SK-N-SH (cell line): ENCODE measurements around the gene PDE4D. TPM values are rescaled to one million over a fixed set of nuclear protein-coding genes. Genes with fewer than 3 reads are reported as not detected.

ENCODE experiments used
- CTCF ChIA-PET: fragments of 300-600, 350-600 bp; formaldehyde crosslinking; extraction: SDS; loops from one replicate; lab custom pipeline; 2021; lab: Yijun Ruan, JAX
- POLR2A ChIA-PET: fragments of 350-600 bp; sonication (Branson Sonifier 250); formaldehyde crosslinking; extraction: SDS; loops from one replicate; lab custom pipeline; 2020; ENCODE audit warnings: antibody characterized with exemption, inconsistent platforms; lab: Yijun Ruan, JAX
- DNase-seq: peaks from one replicate; pipeline ENCODE4 v3.0.0; 2012
- H2AFZ ChIP-seq: fragments of 200-600 bp; sonication (generic); 2 replicates; pipeline ENCODE4 v1.8.1; 2016; ENCODE audit warnings: antibody characterized with exemption, mild to moderate bottlenecking, low read depth
- H3F3A ChIP-seq: fragments of 200-600 bp; sonication (generic); replicated peaks from 2 replicates; pipeline ENCODE3; 2016; ENCODE audit warnings: antibody characterized with exemption, mild to moderate bottlenecking; ENCODE audit not compliant: insufficient read depth
- H3K27ac ChIP-seq, 2 experiments: fragments of 200-500 bp in 1 of 2; fragments of 200-600 bp in 1 of 2; sonication (Bioruptor generic) in 1 of 2; sonication (generic), shearing (Covaris generic) in 1 of 2; 2 replicates each; pipeline versions ENCODE4 v1.5.1 to v1.6.1; 2014 to 2016; ENCODE audit warnings: low read depth in 2 of 2, inconsistent platforms in 1 of 2, low read length in 1 of 2, mild to moderate bottlenecking in 1 of 2, mixed read lengths in 1 of 2
- H3K27me3 ChIP-seq: fragments of 200-600 bp; sonication (generic), shearing (Covaris generic); 2 replicates; pipeline ENCODE4 v1.6.1; 2016; ENCODE audit warnings: mixed run types; ENCODE audit not compliant: insufficient read depth
- H3K36me3 ChIP-seq, 2 experiments: fragments of 200-500 bp in 1 of 2; fragments of 200-600 bp in 1 of 2; sonication (Bioruptor generic) in 1 of 2; sonication (generic) in 1 of 2; replicated peaks in 1 of 2; 2 replicates each; pipeline versions ENCODE3 to v1.5.1; 2014 to 2016; ENCODE audit warnings: low read length in 1 of 2, mild to moderate bottlenecking in 1 of 2; ENCODE audit not compliant: insufficient read depth in 2 of 2, control insufficient read depth in 1 of 2
- H3K4me1 ChIP-seq, 2 experiments: fragments of 200-500 bp in 1 of 2; fragments of 200-600 bp in 1 of 2; sonication (Bioruptor generic) in 1 of 2; sonication (generic), shearing (Covaris generic) in 1 of 2; 2 replicates each; pipeline versions ENCODE4 v1.5.1 to v1.6.1; 2014 to 2016; ENCODE audit warnings: low read depth in 1 of 2, low read length in 1 of 2, mixed run types in 1 of 2; ENCODE audit not compliant: insufficient read depth in 2 of 2, control insufficient read depth in 1 of 2
- H3K4me2 ChIP-seq: fragments of 200-600 bp; sonication (generic), shearing (Covaris generic); 2 replicates; pipeline ENCODE4 v1.6.1; 2017; ENCODE audit warnings: mixed run types
- H3K4me3 ChIP-seq, 2 experiments: fragments of 200-500 bp in 1 of 2; fragments of 200-600 bp in 1 of 2; sonication (Bioruptor generic) in 1 of 2; sonication (generic), shearing (Covaris generic) in 1 of 2; 2 replicates each; pipeline versions ENCODE4 v1.5.1 to v1.8.1; 2014 to 2016; ENCODE audit warnings: low read depth in 2 of 2, inconsistent platforms in 1 of 2, low read length in 1 of 2, mild to moderate bottlenecking in 1 of 2, mixed read lengths in 1 of 2, moderate library complexity in 1 of 2
- H3K79me2 ChIP-seq: fragments of 200-600 bp; sonication (generic); 2 replicates; pipeline ENCODE4 v1.8.1; 2017; ENCODE audit warnings: mild to moderate bottlenecking; ENCODE audit not compliant: insufficient read depth
- H3K9ac ChIP-seq: fragments of 200-600 bp; sonication (generic); 2 replicates; pipeline ENCODE4 v1.6.1; 2017; ENCODE audit warnings: mixed run types
- H3K9me2 ChIP-seq: fragments of 200-600 bp; sonication (generic); 2 replicates; pipeline ENCODE4 v1.6.1; 2017; ENCODE audit warnings: mixed run types
- H3K9me3 ChIP-seq: fragments of 200-600 bp; sonication (generic); 2 replicates; pipeline ENCODE4 v1.6.1; 2017; ENCODE audit warnings: mixed run types, mild to moderate bottlenecking, moderate library complexity
- H4K20me1 ChIP-seq: fragments of 200-600 bp; sonication (generic); 2 replicates; pipeline ENCODE4 v1.6.1; 2017; ENCODE audit warnings: mild to moderate bottlenecking, mixed run types; ENCODE audit not compliant: insufficient read depth
- CHD2 ChIP-seq: fragments of 150-350 bp; IDR thresholded peaks from 2 replicates; pipeline ENCODE4 v1.6.1; 2018; ENCODE audit warnings: low read length; ENCODE audit not compliant: partially characterized antibody
- CTCF ChIP-seq: fragments of 200-600 bp; sonication (generic); IDR thresholded peaks from 2 replicates; pipeline ENCODE4 v1.6.1; 2017; ENCODE audit warnings: antibody characterized with exemption, mild to moderate bottlenecking, moderate library complexity
- IRF3 ChIP-seq: fragments of 150-350 bp; IDR thresholded peaks from 2 replicates; pipeline ENCODE4 v1.6.1; 2016; ENCODE audit warnings: mild to moderate bottlenecking, low read depth, low read length
- MAX ChIP-seq: IDR thresholded peaks from 2 replicates; pipeline ENCODE4 v1.4.0; 2012; ENCODE audit warnings: low read depth
- MXI1 ChIP-seq: IDR thresholded peaks from 2 replicates; pipeline ENCODE4 v1.6.1; 2012; ENCODE audit warnings: mild to moderate bottlenecking, low read depth, low read length, improper control_type of control experiment
- RAD21 ChIP-seq: IDR thresholded peaks from 2 replicates; pipeline ENCODE4 v1.6.1; 2012; ENCODE audit warnings: mild to moderate bottlenecking, low read length
- REST ChIP-seq: IDR thresholded peaks from 2 replicates; pipeline ENCODE4 v1.6.1; 2012; ENCODE audit warnings: mild to moderate bottlenecking, low read depth, low read length, moderate library complexity
- TAF1 ChIP-seq: IDR thresholded peaks from 2 replicates; pipeline ENCODE4 v1.6.1; 2012; ENCODE audit warnings: low read depth, mild to moderate bottlenecking, low read length, moderate library complexity, borderline replicate concordance
- TEAD4 ChIP-seq: IDR thresholded peaks from 2 replicates; pipeline ENCODE4 v1.4.0; 2012; ENCODE audit warnings: mild to moderate bottlenecking, borderline replicate concordance; ENCODE audit not compliant: insufficient read depth
- USF2 ChIP-seq: fragments of 150-350 bp; IDR thresholded peaks from 2 replicates; pipeline ENCODE4 v1.6.1; 2017; ENCODE audit warnings: antibody characterized with exemption, low read length, low read depth, borderline replicate concordance
- YY1 ChIP-seq: IDR thresholded peaks from 2 replicates; pipeline ENCODE4 v1.4.0; 2012; ENCODE audit warnings: low read depth, mild to moderate bottlenecking
- ZBTB33 ChIP-seq: IDR thresholded peaks from 2 replicates; pipeline ENCODE4 v1.4.0; 2012; ENCODE audit warnings: low read depth, borderline replicate concordance
- WGBS: methylation state at CpG from one replicate; pipeline ENCODE4 v1.1.6; 2017; ENCODE audit warnings: low lambda C conversion rate; 5-methylcytosine and 5-hydroxymethylcytosine counted together
- polyA plus RNA-seq, 3 experiments: library from polyadenylated mRNA; depleted of rRNA; stranded (reverse); fragments of >200 nt; gene quantifications; 2 replicates each; pipeline ENCODE4 v1.2.3, GENCODE V29; 2012

PDE4D gene
- polyA plus RNA-seq, 1 of the 3 experiments (the other 2 are of a cell fraction): 2.4 TPM

- TF ChIP-seq USF2: no peak
Measured at GRCh38 chr5:59188419-59189225, 704.9 kb downstream of the PDE4D start (continued).

- no peaks in the 10 kb centered on the region for H3F3A ChIP-seq
- H3K27me3 ChIP-seq: no peaks in the 10 kb centered on the region
- CTCF ChIA-PET: interaction anchor here (0.7 to 10.0 kb wide), 63 partner anchors 9 to 1348 kb away, joined by 3 to 137 read pairs (median 5); no protein-coding TSS in a partner anchor
- H3K27ac ChIP-seq: peak overlapping the region in 1 of 2 experiments; percentile 50; a peak in 2 of 4 replicates
- TF ChIP-seq MAX (no peak), MXI1 (no peak), CHD2 (no peak), TAF1 (no peak), TEAD4 (no peak), RAD21 (no peak), REST (no peak), YY1 (no peak), IRF3 (no peak), CTCF (no peak), ZBTB33 (no peak)
- TF ChIP-seq, all 33 proteins: peak for 0
- POLR2A ChIA-PET: interaction anchor here (1.7 kb wide), 2 partner anchors 180 to 193 kb away, joined by 5 to 7 read pairs; no protein-coding TSS in a partner anchor
- Histone ChIP-seq H3K4me3 (peak overlapping the region; percentile 17 to 29; a peak in 3 of 4 replicates), H2AFZ (peak overlapping the region; percentile 61), H4K20me1 (no peaks in the 10 kb centered on the region), H3K4me1 (peaks cover 0 to 4% of the 10 kb centered on the region in 2 experiments; a peak in 2 of 4 replicates), H3K9me2 (no peaks in the 10 kb centered on the region), H3K9me3 (no peaks in the 10 kb centered on the region), H3K36me3 (no peaks in the 10 kb centered on the region), H3K79me2 (no peaks in the 10 kb centered on the region), H3K4me2 (peak overlapping the region; percentile 68), H3K9ac (peak overlapping the region; percentile 5; the same call in 1 of the 2 replicates)
- 25% methylated on average over 4 of the region's 4 CpGs for WGBS
- DNase-seq: no peak
Measured at GRCh38 chr5:59187857-59188256, 705.7 kb downstream of the PDE4D start.
